Endothelial cell of umbilical vein (primary cell): ENCODE data around the gene SYMPK. TPM values are rescaled to one million over a fixed set of nuclear protein-coding genes. Genes with fewer than 3 reads are reported as not detected.

ENCODE experiments used
- BruUV-seq: library from RNA; stranded (reverse); fragments of 400-500 nt; replicated peaks from 2 replicates; lab custom pipeline; 2021; lab: Mats Ljungman, UMichigan
- CTCF ChIA-PET: fragments of 300-600, 350-600 bp; sonication (Branson Sonifier 250); formaldehyde crosslinking; loops from one replicate; lab custom pipeline; 2021; ENCODE audit warnings: antibody characterized with exemption, inconsistent platforms; lab: Charles Lee
- POLR2A ChIA-PET: fragments of 300-600, 350-600 bp; sonication (Branson Sonifier 250); formaldehyde crosslinking; loops from one replicate; lab custom pipeline; 2021; ENCODE audit warnings: antibody characterized with exemption, inconsistent platforms; lab: Charles Lee
- DNase-seq: peaks from one replicate; pipeline ENCODE4 v3.0.0-alpha.2; 2011; ENCODE audit warnings: low read depth, low spot score
- FAIRE-seq: peaks from 2 replicates; lab custom pipeline; 2011; peaks lifted over from hg19 to GRCh38; lab: Jason Lieb, UNC
- H2AFZ ChIP-seq: 2 replicates; pipeline ENCODE4 v1.6.0; 2012; ENCODE audit warnings: low read depth, low read length, control low read depth, inconsistent platforms
- H3K27ac ChIP-seq: 2 replicates; pipeline ENCODE4 v1.5.1; 2011; ENCODE audit warnings: low read depth, mild to moderate bottlenecking, control low read depth, low read length, moderate library complexity; ENCODE audit not compliant: insufficient read depth
- H3K27me3 ChIP-seq, 2 experiments: 2 replicates each; pipeline versions ENCODE4 v1.6.0 to v1.6.1; 2011; ENCODE audit warnings: low read length in 2 of 2, mixed read lengths in 1 of 2; ENCODE audit not compliant: control insufficient read depth in 2 of 2, insufficient read depth in 2 of 2
- H3K36me3 ChIP-seq, 2 experiments: 2 replicates in 1 of 2; 3 replicates in 1 of 2; pipeline ENCODE4 v1.5.1; 2011; ENCODE audit warnings: low read length in 2 of 2, mild to moderate bottlenecking in 1 of 2, moderate library complexity in 1 of 2; ENCODE audit not compliant: control insufficient read depth in 2 of 2, insufficient read depth in 2 of 2; ENCODE audit errors: extremely low read depth in 1 of 2
- H3K4me1 ChIP-seq: 3 replicates; pipeline ENCODE4 v1.5.1; 2011; ENCODE audit warnings: mild to moderate bottlenecking, low read length; ENCODE audit not compliant: control insufficient read depth, insufficient read depth; ENCODE audit errors: extremely low read depth
- H3K4me2 ChIP-seq: 2 replicates; pipeline ENCODE4 v1.6.1; 2011; ENCODE audit warnings: low read length, control low read depth, mixed read lengths; ENCODE audit not compliant: insufficient read depth
- H3K4me3 ChIP-seq, 3 experiments: fragments of 200-600 bp in 1 of 3; sonication (generic), shearing (Covaris generic) in 1 of 3; replicated peaks in 1 of 3; 2 replicates each; pipeline ENCODE4 v1.5.1; 2011 to 2016; ENCODE audit warnings: control low read depth in 3 of 3, low read length in 3 of 3, mild to moderate bottlenecking in 2 of 3, inconsistent platforms in 1 of 3, low read depth in 1 of 3, moderate library complexity in 1 of 3; ENCODE audit not compliant: insufficient read depth in 1 of 3
- H3K79me2 ChIP-seq: 2 replicates; pipeline ENCODE4 v1.6.0; 2012; ENCODE audit warnings: low read length, inconsistent platforms; ENCODE audit not compliant: control insufficient read depth, insufficient read depth
- H3K9ac ChIP-seq: replicated peaks from 2 replicates; pipeline ENCODE3; 2011; ENCODE audit warnings: low read length, control low read depth; ENCODE audit not compliant: insufficient read depth; ENCODE audit errors: extremely low read depth
- H3K9me1 ChIP-seq: replicated peaks from 3 replicates; pipeline ENCODE4 v1.6.0; 2011; ENCODE audit warnings: mild to moderate bottlenecking, low read length; ENCODE audit not compliant: control insufficient read depth, insufficient read depth; ENCODE audit errors: extremely low read depth
- H3K9me3 ChIP-seq: replicated peaks from 2 replicates; pipeline ENCODE4 v1.5.1; 2012; ENCODE audit warnings: low read length, inconsistent platforms; ENCODE audit not compliant: control insufficient read depth, insufficient read depth
- H4K20me1 ChIP-seq: replicated peaks from 2 replicates; pipeline ENCODE3; 2011; ENCODE audit warnings: mild to moderate bottlenecking, low read length; ENCODE audit not compliant: control insufficient read depth, insufficient read depth; ENCODE audit errors: extremely low read depth
- EZH2 ChIP-seq: IDR thresholded peaks from 2 replicates; pipeline ENCODE4 v1.6.1; 2012; ENCODE audit warnings: borderline replicate concordance, low read depth, mild to moderate bottlenecking, moderate library complexity, low read length, inconsistent platforms; ENCODE audit not compliant: severe bottlenecking
- GATA2 ChIP-seq: IDR thresholded peaks from 2 replicates; pipeline ENCODE4 v1.7.0; 2011; ENCODE audit warnings: low read depth, mild to moderate bottlenecking, moderate library complexity, mixed read lengths, low read length; ENCODE audit not compliant: insufficient read length, insufficient read depth
- MAX ChIP-seq: IDR thresholded peaks from 2 replicates; pipeline ENCODE4 v1.6.1; 2011; ENCODE audit not compliant: insufficient read depth, insufficient read length
- MYC ChIP-seq: IDR thresholded peaks from one replicate; pipeline ENCODE4 v1.6.1; 2011; ENCODE audit warnings: mild to moderate bottlenecking, low read depth, low read length
- POLR2A ChIP-seq: IDR thresholded peaks from 2 replicates; pipeline ENCODE4 v1.6.1; 2012; ENCODE audit warnings: low read depth, mild to moderate bottlenecking, control low read depth, low read length
- POLR2AphosphoS5 ChIP-seq: IDR thresholded peaks from 2 replicates; pipeline ENCODE4 v1.6.1; 2012; ENCODE audit warnings: low read depth, mild to moderate bottlenecking, control low read depth, low read length, moderate library complexity; ENCODE audit not compliant: insufficient read depth
- dilution Hi-C: fragments of 300-500 bp; cut with MboI; formaldehyde crosslinking; loops from one replicate; pipeline ENCODE4 v1.15.0; 2019; ENCODE audit warnings: low sequenced_read_pairs; ENCODE audit not compliant: extremely low pct_ligation_motif_present
- intact Hi-C: fragments of 100-400 bp; cut with micrococcal nuclease; formaldehyde crosslinking; loops from one replicate; pipeline ENCODE4 v1.10.0; 2022
- polyA plus RNA-seq, 4 experiments: library from polyadenylated mRNA; depleted of rRNA in 3 of 4; stranded (reverse) in 3 of 4; unstranded in 1 of 4; fragments of >200 nt; gene quantifications; 2 replicates each; pipeline versions ENCODE4 v1.2.1 to v1.2.3, GENCODE V29; 2011 to 2012; ENCODE audit warnings: missing spikeins in 1 of 4
- total RNA-seq: library from RNA; stranded (reverse); gene quantifications from 2 replicates; pipeline ENCODE4 v1.2.3, GENCODE V29; 2021
- TF ChIP-seq, protein P1 (sequence below), 2 donors: IDR thresholded peaks; 1 replicate in 1 of 2; 2 replicates in 1 of 2; pipeline ENCODE4 v1.5.1; 2011; ENCODE audit warnings: low read length in 2 of 2, mild to moderate bottlenecking in 2 of 2, moderate library complexity in 2 of 2, control low read depth in 1 of 2, inconsistent platforms in 1 of 2, low read depth in 1 of 2; ENCODE audit not compliant: insufficient read depth in 1 of 2; ENCODE audit errors: extremely low read depth in 1 of 2

Gene SYMPK
- total and polyA plus RNA-seq, 2 donors (not counting 3 experiments of a cell fraction or from before 2014, with no cell fraction given), result 89.8 to 95.7 TPM

DNA sequence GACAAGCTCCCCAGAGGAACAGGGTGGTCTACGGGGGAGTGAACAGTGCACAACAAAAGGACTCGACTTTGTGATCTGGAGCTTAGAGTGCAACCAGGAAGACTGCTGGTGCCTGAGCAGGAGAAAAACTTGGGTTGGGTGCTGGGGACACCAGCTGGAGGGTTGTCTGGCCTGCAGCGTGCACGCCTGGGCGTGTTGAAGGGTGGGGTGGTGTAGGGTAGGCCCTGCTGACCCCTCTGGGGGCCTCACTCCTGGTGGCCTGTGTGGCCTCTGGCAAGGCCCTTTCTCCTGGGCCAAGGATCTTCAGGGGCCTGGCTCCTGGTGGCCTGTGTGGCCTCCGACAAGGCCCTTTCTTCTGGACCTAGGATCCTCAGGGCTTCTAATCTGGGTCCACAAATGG is 43.2 kb downstream of the SYMPK start:
- TF ChIP-seq MAX, result no peak
- H3K4me3 ChIP-seq, result no peak overlapping the region
- peaks cover 22% of the 10 kb centered on the region for H3K4me1 ChIP-seq
- dilution Hi-C loops (no loop called here), intact Hi-C loops (loop anchor here (5.0 kb wide), 1 partner anchor 178 kb away; the partner anchor contains the start of gene CCDC61)
- no peaks in the 10 kb centered on the region for H4K20me1 ChIP-seq
- CTCF ChIA-PET, result interaction anchor here (0.9 to 2.4 kb wide), 3 partner anchors 20 to 50 kb away, joined by 3 to 12 read pairs (median 7); partner anchors contain the start of genes SIX5 and SYMPK
- no peaks in the 10 kb centered on the region for H3K27me3 ChIP-seq
- H3K4me2 ChIP-seq, result no peak overlapping the region
- DNase-seq, result no peak
- POLR2A ChIA-PET, result interaction anchor here (0.5 kb wide), 1 partner anchor 50 kb away, joined by 6 read pairs; no protein-coding TSS in a partner anchor
- no peak overlapping the region for H3K9ac ChIP-seq
- peaks cover 7 to 16% of the 10 kb centered on the region in 2 experiments for H3K36me3 ChIP-seq
- no peaks in the 10 kb centered on the region for H3K79me2 ChIP-seq
- no peak for FAIRE-seq
- H3K27ac ChIP-seq, result peak overlapping the region; percentile 58
- no peaks in the 10 kb centered on the region for H3K9me1 ChIP-seq
- BruUV-seq, result no TSS peak
- H3K9me3 ChIP-seq, result no peaks in the 10 kb centered on the region
- H2AFZ ChIP-seq, result no peak overlapping the region

- intact Hi-C loops, result loop anchor here (1.0 to 5.0 kb wide), 4 partner anchors 45 to 179 kb away; partner anchors contain the start of genes CCDC61, SIX5 and SYMPK
- no peaks in the 10 kb centered on the region for H3K27me3 ChIP-seq
- no peak overlapping the region for H3K4me3 ChIP-seq
- no peak overlapping the region for H3K9ac ChIP-seq
- H3K36me3 ChIP-seq, result peaks cover 3 to 13% of the 10 kb centered on the region in 2 experiments
- no peaks in the 10 kb centered on the region for H3K9me1 ChIP-seq
- no peak for FAIRE-seq
- H3K9me3 ChIP-seq, result no peaks in the 10 kb centered on the region
- dilution Hi-C loops, result no loop called here
- no TSS peak for BruUV-seq
- no peak for DNase-seq
- no peak for TF ChIP-seq POLR2A
- no peak for TF ChIP-seq MYC
- no peak for TF ChIP-seq EZH2
- no peak for TF ChIP-seq GATA2
- TF ChIP-seq POLR2AphosphoS5, result no peak
- TF ChIP-seq, protein P1, sequence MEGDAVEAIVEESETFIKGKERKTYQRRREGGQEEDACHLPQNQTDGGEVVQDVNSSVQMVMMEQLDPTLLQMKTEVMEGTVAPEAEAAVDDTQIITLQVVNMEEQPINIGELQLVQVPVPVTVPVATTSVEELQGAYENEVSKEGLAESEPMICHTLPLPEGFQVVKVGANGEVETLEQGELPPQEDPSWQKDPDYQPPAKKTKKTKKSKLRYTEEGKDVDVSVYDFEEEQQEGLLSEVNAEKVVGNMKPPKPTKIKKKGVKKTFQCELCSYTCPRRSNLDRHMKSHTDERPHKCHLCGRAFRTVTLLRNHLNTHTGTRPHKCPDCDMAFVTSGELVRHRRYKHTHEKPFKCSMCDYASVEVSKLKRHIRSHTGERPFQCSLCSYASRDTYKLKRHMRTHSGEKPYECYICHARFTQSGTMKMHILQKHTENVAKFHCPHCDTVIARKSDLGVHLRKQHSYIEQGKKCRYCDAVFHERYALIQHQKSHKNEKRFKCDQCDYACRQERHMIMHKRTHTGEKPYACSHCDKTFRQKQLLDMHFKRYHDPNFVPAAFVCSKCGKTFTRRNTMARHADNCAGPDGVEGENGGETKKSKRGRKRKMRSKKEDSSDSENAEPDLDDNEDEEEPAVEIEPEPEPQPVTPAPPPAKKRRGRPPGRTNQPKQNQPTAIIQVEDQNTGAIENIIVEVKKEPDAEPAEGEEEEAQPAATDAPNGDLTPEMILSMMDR (IDR thresholded peaks at IDR 0.05; ENCODE audit: extremely low read depth in 1 of 2, insufficient read depth in 1 of 2, low read depth in 1 of 2, low read length in 2 of 2), result no peak
- TF ChIP-seq MAX, result no peak
- H2AFZ ChIP-seq, result no peak overlapping the region
- H4K20me1 ChIP-seq, result no peaks in the 10 kb centered on the region
- ChIA-PET POLR2A (no interaction called here), CTCF (interaction anchor here (0.6 to 2.6 kb wide), 9 partner anchors 9 to 69 kb away, joined by 3 to 38 read pairs (median 17); partner anchors contain the start of genes DMWD, IRF2BP1 and SIX5)
- H3K4me1 ChIP-seq, result peaks cover 22% of the 10 kb centered on the region
- no peak overlapping the region for H3K4me2 ChIP-seq
- H3K27ac ChIP-seq, result no peak overlapping the region
- H3K79me2 ChIP-seq, result no peaks in the 10 kb centered on the region
These were observed 45.1 kb downstream of the SYMPK start for GRCh38 chr19:45817725-45818301.
